Activated T-cell treated with anti-CD3 and anti-CD28 coated beads, Interleukin-2, amount 50 U/mL, for 24 hours (primary cell): Measurements from ENCODE around the gene GEN1.

Source experiments
- DNase-seq: peaks from one replicate; pipeline ENCODE4 v3.0.0-alpha.2; 2020
- H3K27ac Mint-ChIP-seq: 2 replicates; pipeline ENCODE4 v1.8.0; 2020; ENCODE audit warnings: mild to moderate bottlenecking, mixed read lengths
- H3K27me3 Mint-ChIP-seq: 2 replicates; pipeline ENCODE4 v1.8.0; 2020; ENCODE audit warnings: mixed read lengths
- H3K36me3 Mint-ChIP-seq: 2 replicates; pipeline ENCODE4 v1.8.0; 2020; ENCODE audit warnings: low read depth, mixed read lengths
- H3K4me1 Mint-ChIP-seq: 2 replicates; pipeline ENCODE4 v1.8.0; 2020; ENCODE audit warnings: low read depth, mixed read lengths
- H3K4me3 Mint-ChIP-seq: 2 replicates; pipeline ENCODE4 v1.8.0; 2020; ENCODE audit warnings: mild to moderate bottlenecking, moderate library complexity, mixed read lengths
- H3K9me3 Mint-ChIP-seq: 2 replicates; pipeline ENCODE4 v1.8.0; 2020; ENCODE audit warnings: mixed read lengths

The GEN1 gene

GRCh38 chr2:17753803-17754663, at the start of gene GEN1, which contains the start of gene SMC6:
Gene GEN1, plus strand, starts transcription at chr2:17754138. Its CDS starts 5,806 bp downstream, at chr2:17759944.
Gene SMC6, minus strand, starts transcription at chr2:17753810. Its CDS starts 7,864 bp downstream, at chr2:17745946.
- Mint-ChIP-seq H3K4me3 (peak within 1 kb of the TSS; percentile 98), H3K9me3 (no peaks in the 10 kb centered on the region), H3K27ac (peak within 1 kb of the TSS; percentile 99), H3K36me3 (peaks cover 22% of the 10 kb centered on the region), H3K27me3 (no peaks in the 10 kb centered on the region), H3K4me1 (peaks cover 37% of the 10 kb centered on the region)
- peak; percentile 96 for DNase-seq

- Mint-ChIP-seq H3K4me1 (no peaks in the 10 kb centered on the region), H3K36me3 (peaks cover 57% of the 10 kb centered on the region), H3K27me3 (no peaks in the 10 kb centered on the region), H3K27ac (no peak overlapping the region), H3K4me3 (no peak overlapping the region), H3K9me3 (no peaks in the 10 kb centered on the region)
- DNase-seq: no peak
These were observed 47.1 kb upstream of the GEN1 start for GRCh38 chr2:17706845-17707244.

- Mint-ChIP-seq H3K36me3 (peaks cover 59% of the 10 kb centered on the region), H3K27me3 (no peaks in the 10 kb centered on the region), H3K4me1 (no peaks in the 10 kb centered on the region)
These were observed 45.4 kb upstream of the GEN1 start for GRCh38 chr2:17708501-17708900.

GRCh38 chr2:17709897-17710296, 44.0 kb upstream of the GEN1 start:
- DNase-seq: no peak
- Mint-ChIP-seq H3K4me3 (no peak overlapping the region), H3K36me3 (peaks cover 64% of the 10 kb centered on the region), H3K4me1 (no peaks in the 10 kb centered on the region), H3K9me3 (no peaks in the 10 kb centered on the region), H3K27me3 (no peaks in the 10 kb centered on the region), H3K27ac (no peak overlapping the region)

More at GRCh38 chr2:17708501-17708900, 45.4 kb upstream of the GEN1 start:
- Mint-ChIP-seq H3K4me3 (no peak overlapping the region), H3K27ac (no peak overlapping the region), H3K9me3 (no peaks in the 10 kb centered on the region)
- DNase-seq: no peak

- H3K27ac Mint-ChIP-seq: no peak overlapping the region
- no peak for DNase-seq
- peaks cover 63% of the 10 kb centered on the region for H3K36me3 Mint-ChIP-seq
- no peaks in the 10 kb centered on the region for H3K4me1 Mint-ChIP-seq
- no peak overlapping the region for H3K4me3 Mint-ChIP-seq
- no peaks in the 10 kb centered on the region for H3K27me3 Mint-ChIP-seq
- H3K9me3 Mint-ChIP-seq: no peaks in the 10 kb centered on the region
These were observed 43.2 kb upstream of the GEN1 start for GRCh38 chr2:17710547-17711248.

- no peaks in the 10 kb centered on the region for H3K27me3 Mint-ChIP-seq
- H3K27ac Mint-ChIP-seq: no peak overlapping the region
- no peak overlapping the region for H3K4me3 Mint-ChIP-seq
- no peaks in the 10 kb centered on the region for H3K9me3 Mint-ChIP-seq
- peaks cover 60% of the 10 kb centered on the region for H3K36me3 Mint-ChIP-seq
- no peak for DNase-seq
- no peaks in the 10 kb centered on the region for H3K4me1 Mint-ChIP-seq
These were observed 40.6 kb upstream of the GEN1 start for GRCh38 chr2:17713291-17713690.

GRCh38 chr2:17717666-17718065, 36.3 kb upstream of the GEN1 start:
- no peaks in the 10 kb centered on the region for H3K27me3 Mint-ChIP-seq
- H3K4me3 Mint-ChIP-seq: no peak overlapping the region
- no peak overlapping the region for H3K27ac Mint-ChIP-seq
- peaks cover 74% of the 10 kb centered on the region for H3K36me3 Mint-ChIP-seq
- no peaks in the 10 kb centered on the region for H3K9me3 Mint-ChIP-seq
- no peaks in the 10 kb centered on the region for H3K4me1 Mint-ChIP-seq
- DNase-seq: no peak

- Mint-ChIP-seq H3K4me3 (no peak overlapping the region), H3K4me1 (no peaks in the 10 kb centered on the region), H3K27ac (no peak overlapping the region), H3K36me3 (peaks cover 63% of the 10 kb centered on the region), H3K9me3 (no peaks in the 10 kb centered on the region), H3K27me3 (no peaks in the 10 kb centered on the region)
- DNase-seq: no peak
These were observed 35.2 kb upstream of the GEN1 start for GRCh38 chr2:17718689-17719088.

GRCh38 chr2:17719562-17720371, 34.2 kb upstream of the GEN1 start:
- Mint-ChIP-seq H3K4me3 (no peak overlapping the region), H3K27ac (no peak overlapping the region), H3K4me1 (no peaks in the 10 kb centered on the region), H3K27me3 (no peaks in the 10 kb centered on the region), H3K36me3 (peaks cover 58% of the 10 kb centered on the region), H3K9me3 (no peaks in the 10 kb centered on the region)
- no peak for DNase-seq

- no peaks in the 10 kb centered on the region for H3K4me1 Mint-ChIP-seq
- DNase-seq: no peak
- no peaks in the 10 kb centered on the region for H3K9me3 Mint-ChIP-seq
- H3K27ac Mint-ChIP-seq: no peak overlapping the region
- no peak overlapping the region for H3K4me3 Mint-ChIP-seq
- H3K27me3 Mint-ChIP-seq: no peaks in the 10 kb centered on the region
- H3K36me3 Mint-ChIP-seq: peaks cover 70% of the 10 kb centered on the region
These were observed 25.7 kb upstream of the GEN1 start for GRCh38 chr2:17728210-17728609.

- no peaks in the 10 kb centered on the region for H3K27me3 Mint-ChIP-seq
- H3K27ac Mint-ChIP-seq: no peak overlapping the region
- no peak overlapping the region for H3K4me3 Mint-ChIP-seq
- DNase-seq: no peak
- no peaks in the 10 kb centered on the region for H3K9me3 Mint-ChIP-seq
- H3K4me1 Mint-ChIP-seq: no peaks in the 10 kb centered on the region
- H3K36me3 Mint-ChIP-seq: peaks cover 76% of the 10 kb centered on the region
These were observed 24.1 kb upstream of the GEN1 start for GRCh38 chr2:17729880-17730279.

- no peaks in the 10 kb centered on the region for H3K4me1 Mint-ChIP-seq
- DNase-seq: no peak
- peaks cover 85% of the 10 kb centered on the region for H3K36me3 Mint-ChIP-seq
- no peak overlapping the region for H3K4me3 Mint-ChIP-seq
- H3K27me3 Mint-ChIP-seq: no peaks in the 10 kb centered on the region
- no peak overlapping the region for H3K27ac Mint-ChIP-seq
- no peaks in the 10 kb centered on the region for H3K9me3 Mint-ChIP-seq
These were observed 20.3 kb upstream of the GEN1 start for GRCh38 chr2:17733599-17733998.

GRCh38 chr2:17735864-17736263, 18.1 kb upstream of the GEN1 start:
- H3K4me1 Mint-ChIP-seq: no peaks in the 10 kb centered on the region
- DNase-seq: no peak
- H3K4me3 Mint-ChIP-seq: no peak overlapping the region
- no peaks in the 10 kb centered on the region for H3K27me3 Mint-ChIP-seq
- H3K9me3 Mint-ChIP-seq: no peaks in the 10 kb centered on the region
- H3K36me3 Mint-ChIP-seq: peaks cover 83% of the 10 kb centered on the region
- H3K27ac Mint-ChIP-seq: no peak overlapping the region

GRCh38 chr2:17736989-17737388, 16.9 kb upstream of the GEN1 start:
- Mint-ChIP-seq H3K27me3 (no peaks in the 10 kb centered on the region), H3K4me3 (no peak overlapping the region), H3K27ac (no peak overlapping the region), H3K4me1 (no peaks in the 10 kb centered on the region), H3K9me3 (no peaks in the 10 kb centered on the region), H3K36me3 (peaks cover 83% of the 10 kb centered on the region)
- no peak for DNase-seq
